B cell (primary cell): Measurements from ENCODE around the gene LCE1A. TPM values are rescaled to one million over a fixed set of nuclear protein-coding genes. Genes with fewer than 3 reads are reported as not detected.

ENCODE experiments used
- ATAC-seq: fragments of 200-7000 bp; cut with Tn5 transposase; one replicate; pipeline ENCODE4 v1.10.0; 2021; ENCODE audit warnings: low read depth, mild to moderate bottlenecking, moderate number of reproducible peaks, moderate library complexity
- CTCF ChIA-PET: fragments of 350-600 bp; sonication (Branson Sonifier 250); formaldehyde crosslinking; loops from one replicate; lab custom pipeline; 2021; ENCODE audit warnings: antibody characterized with exemption, inconsistent platforms; lab: Charles Lee
- POLR2A ChIA-PET: fragments of 350-600 bp; sonication (Branson Sonifier 250); formaldehyde crosslinking; loops from one replicate; lab custom pipeline; 2021; ENCODE audit warnings: antibody characterized with exemption; lab: Charles Lee
- DNase-seq: peaks from one replicate; pipeline ENCODE4 v3.0.0; 2013
- H2AFZ ChIP-seq: 2 replicates; pipeline ENCODE4 v1.6.1; 2012; ENCODE audit warnings: mild to moderate bottlenecking, low read depth, low read length; ENCODE audit not compliant: insufficient read depth, poor library complexity, severe bottlenecking
- H3K27ac ChIP-seq, 2 donors: 1 replicate in 1 of 2; 2 replicates in 1 of 2; pipeline ENCODE4 v1.5.1; 2012 to 2013; ENCODE audit warnings: low read length in 2 of 2, mild to moderate bottlenecking in 2 of 2, moderate library complexity in 1 of 2
- H3K27me3 ChIP-seq, 4 experiments: fragments of 200-600 bp in 1 of 4; sonication (generic) in 1 of 4; replicated peaks in 1 of 4; 1 replicate in 2 of 4; 2 replicates in 2 of 4; pipeline versions ENCODE4 v1.6.1 to v1.7.0; 2013 to 2016; ENCODE audit warnings: low read length in 3 of 4, mild to moderate bottlenecking in 2 of 4, mixed read lengths in 1 of 4, moderate library complexity in 1 of 4; ENCODE audit not compliant: insufficient read depth in 4 of 4, control insufficient read depth in 3 of 4; ENCODE audit errors: control extremely low read depth in 1 of 4
- H3K36me3 ChIP-seq, 2 experiments: replicated peaks in 1 of 2; 1 replicate in 1 of 2; 2 replicates in 1 of 2; pipeline versions ENCODE4 v1.6.1 to v1.7.1; 2013; ENCODE audit warnings: low read length in 1 of 2; ENCODE audit not compliant: insufficient read depth in 2 of 2, control insufficient read depth in 1 of 2; ENCODE audit errors: control extremely low read depth in 1 of 2, extremely low read depth in 1 of 2
- H3K4me1 ChIP-seq, 2 donors: fragments of 200-600 bp in 1 of 2; sonication (generic) in 1 of 2; 1 replicate in 1 of 2; 2 replicates in 1 of 2; pipeline versions ENCODE4 v1.5.1 to v1.6.1; 2013 to 2017; ENCODE audit warnings: low read length in 2 of 2; ENCODE audit not compliant: control insufficient read depth in 2 of 2, insufficient read depth in 2 of 2
- H3K4me2 ChIP-seq: replicated peaks from 2 replicates; pipeline ENCODE3; 2012; ENCODE audit warnings: mild to moderate bottlenecking, low read depth, low read length; ENCODE audit not compliant: poor library complexity, severe bottlenecking
- H3K4me3 ChIP-seq, 5 experiments: fragments of 200-600 bp in 1 of 5; sonication (generic) in 1 of 5; 1 replicate in 3 of 5; 2 replicates in 2 of 5; pipeline versions ENCODE4 v1.5.1 to v1.7.0; 2011 to 2016; ENCODE audit warnings: low read length in 4 of 5, mild to moderate bottlenecking in 4 of 5, low read depth in 2 of 5, control low read depth in 1 of 5, moderate library complexity in 1 of 5; ENCODE audit not compliant: insufficient read depth in 1 of 5; ENCODE audit errors: control extremely low read depth in 1 of 5, extremely low read depth in 1 of 5
- H3K79me2 ChIP-seq: fragments of 200-600 bp; sonication (generic); one replicate; pipeline ENCODE4 v1.6.0; 2016; ENCODE audit warnings: low read length; ENCODE audit not compliant: control insufficient read depth, insufficient read depth
- H3K9ac ChIP-seq: fragments of 200-600 bp; sonication (generic); 2 replicates; pipeline ENCODE4 v1.6.1; 2017; ENCODE audit warnings: mild to moderate bottlenecking, low read length, moderate library complexity
- H3K9me3 ChIP-seq, 3 donors: one replicate each; pipeline versions ENCODE4 v1.6.1 to v1.7.1; 2013; ENCODE audit warnings: low read length in 2 of 3; ENCODE audit not compliant: control insufficient read depth in 2 of 3, insufficient read depth in 1 of 3; ENCODE audit errors: control extremely low read depth in 1 of 3
- H4K20me1 ChIP-seq: 2 replicates; pipeline ENCODE4 v1.6.0; 2012; ENCODE audit warnings: mild to moderate bottlenecking, low read length; ENCODE audit not compliant: insufficient read depth, control insufficient read depth, poor library complexity, severe bottlenecking
- H3K27ac Mint-ChIP-seq: one replicate; pipeline ENCODE4 v1.8.0; 2021; ENCODE audit warnings: mixed read lengths
- H3K27me3 Mint-ChIP-seq: one replicate; pipeline ENCODE4 v1.8.0; 2021; ENCODE audit warnings: mixed read lengths
- H3K4me1 Mint-ChIP-seq: one replicate; pipeline ENCODE4 v1.8.0; 2021; ENCODE audit warnings: mixed read lengths
- H3K4me3 Mint-ChIP-seq: one replicate; pipeline ENCODE4 v1.8.0; 2021; ENCODE audit warnings: mixed read lengths
- H3K9me3 Mint-ChIP-seq: one replicate; pipeline ENCODE4 v1.8.0; 2022; ENCODE audit warnings: mixed read lengths; ENCODE audit not compliant: insufficient read depth
- CTCF ChIP-seq: fragments of 200-600 bp; IDR thresholded peaks from one replicate; pipeline ENCODE4 v1.8.0; 2022; ENCODE audit warnings: antibody characterized with exemption, mild to moderate bottlenecking
- EZH2 ChIP-seq: IDR thresholded peaks from 2 replicates; pipeline ENCODE4 v1.6.1; 2012; ENCODE audit warnings: borderline replicate concordance, low read depth, mild to moderate bottlenecking, moderate library complexity, low read length; ENCODE audit not compliant: insufficient read depth, poor library complexity, severe bottlenecking
- WGBS: methylation state at CpG from one replicate; pipeline ENCODE4 v1.1.5; 2013; ENCODE audit warnings: missing lambda C conversion rate; ENCODE audit not compliant: insufficient coverage; 5-methylcytosine and 5-hydroxymethylcytosine counted together
- intact Hi-C: fragments of 100-400 bp; cut with micrococcal nuclease; formaldehyde crosslinking; loops from one replicate; pipeline ENCODE4 v1.10.0; 2022
- polyA plus RNA-seq: library from polyadenylated mRNA; depleted of rRNA; stranded (reverse); fragments of >200 nt; gene quantifications from 2 replicates; pipeline ENCODE4 v1.2.3, GENCODE V29; 2012
- total RNA-seq, 2 donors: library from RNA; stranded (reverse); fragments of 120-200 nt in 1 of 2; gene quantifications; 1 replicate in 1 of 2; 2 replicates in 1 of 2; pipeline versions ENCODE4 v1.2.3 to v1.2.4, GENCODE V29; 2013 to 2022

LCE1A gene
- total and polyA plus RNA-seq, 2 donors (not counting 1 experiment from before 2014, with no cell fraction given), result not detected

GRCh38 chr1:152860129-152860528 is 32.9 kb downstream of the LCE1A start:
- Histone ChIP-seq H2AFZ (no peak overlapping the region), H3K9me3 (no peaks in the 10 kb centered on the region), H3K36me3 (no peaks in the 10 kb centered on the region), H3K4me1 (no peaks in the 10 kb centered on the region), H3K27me3 (no peaks in the 10 kb centered on the region), H3K4me2 (no peak overlapping the region), H3K79me2 (no peaks in the 10 kb centered on the region), H3K9ac (no peak overlapping the region), H4K20me1 (no peaks in the 10 kb centered on the region), H3K27ac (no peak overlapping the region), H3K4me3 (no peak overlapping the region)
- ChIA-PET POLR2A (no interaction called here), CTCF (interaction anchor here (1.5 kb wide), 1 partner anchor 11 kb away, joined by 5 read pairs; no protein-coding TSS in a partner anchor)
- Mint-ChIP-seq H3K27me3 (peaks cover 22% of the 10 kb centered on the region), H3K4me1 (no peaks in the 10 kb centered on the region), H3K4me3 (no peak overlapping the region), H3K9me3 (no peaks in the 10 kb centered on the region), H3K27ac (no peak overlapping the region)
- DNase-seq (no peak), ATAC-seq (no peak)
- 73% methylated on average over 3 of the region's 3 CpGs for WGBS
- TF ChIP-seq EZH2 (no peak), CTCF (no peak)
- intact Hi-C loops, result no loop called here

GRCh38 chr1:152861374-152861773 is 34.1 kb downstream of the LCE1A start:
- Histone ChIP-seq H4K20me1 (no peaks in the 10 kb centered on the region), H3K4me2 (no peak overlapping the region), H3K36me3 (no peaks in the 10 kb centered on the region), H3K27me3 (no peaks in the 10 kb centered on the region), H3K9me3 (no peaks in the 10 kb centered on the region), H3K27ac (no peak overlapping the region), H3K9ac (no peak overlapping the region), H2AFZ (no peak overlapping the region), H3K4me3 (no peak overlapping the region), H3K4me1 (no peaks in the 10 kb centered on the region), H3K79me2 (no peaks in the 10 kb centered on the region)
- 77% methylated on average over 4 of the region's 4 CpGs for WGBS
- ChIA-PET POLR2A (no interaction called here), CTCF (interaction anchor here (1.5 kb wide), 1 partner anchor 9 kb away, joined by 5 read pairs; no protein-coding TSS in a partner anchor)
- no peak for ATAC-seq
- TF ChIP-seq CTCF (no peak), EZH2 (no peak)
- Mint-ChIP-seq H3K4me3 (no peak overlapping the region), H3K27me3 (peaks cover 19% of the 10 kb centered on the region), H3K27ac (no peak overlapping the region), H3K9me3 (no peaks in the 10 kb centered on the region), H3K4me1 (no peaks in the 10 kb centered on the region)
- DNase-seq, result no peak
- intact Hi-C loops, result no loop called here
